Peyer's patch (tissue), 4 donors: ENCODE data around the gene MRPS35.

Experiments used
- POLR2A ChIP-seq, 2 donors: fragments of 450-650 bp; IDR thresholded peaks; one replicate each; pipeline ENCODE4 v1.5.1; 2017; ENCODE audit warnings: antibody characterized with exemption in 2 of 2, mild to moderate bottlenecking in 2 of 2, moderate library complexity in 2 of 2
- TF ChIP-seq, protein P1 (sequence below), 6 experiments: fragments of 450-650 bp in 4 of 6; fragments of 200-600 bp in 2 of 6; sonication (generic) in 1 of 6; IDR thresholded peaks; one replicate each; pipeline ENCODE4 v1.5.1; 2017 to 2019; ENCODE audit warnings: antibody characterized with exemption in 6 of 6, mild to moderate bottlenecking in 3 of 6, moderate library complexity in 1 of 6

GRCh38 chr12:27733052-27733656, 22.5 kb downstream of the MRPS35 start:
- TF ChIP-seq, protein P1, sequence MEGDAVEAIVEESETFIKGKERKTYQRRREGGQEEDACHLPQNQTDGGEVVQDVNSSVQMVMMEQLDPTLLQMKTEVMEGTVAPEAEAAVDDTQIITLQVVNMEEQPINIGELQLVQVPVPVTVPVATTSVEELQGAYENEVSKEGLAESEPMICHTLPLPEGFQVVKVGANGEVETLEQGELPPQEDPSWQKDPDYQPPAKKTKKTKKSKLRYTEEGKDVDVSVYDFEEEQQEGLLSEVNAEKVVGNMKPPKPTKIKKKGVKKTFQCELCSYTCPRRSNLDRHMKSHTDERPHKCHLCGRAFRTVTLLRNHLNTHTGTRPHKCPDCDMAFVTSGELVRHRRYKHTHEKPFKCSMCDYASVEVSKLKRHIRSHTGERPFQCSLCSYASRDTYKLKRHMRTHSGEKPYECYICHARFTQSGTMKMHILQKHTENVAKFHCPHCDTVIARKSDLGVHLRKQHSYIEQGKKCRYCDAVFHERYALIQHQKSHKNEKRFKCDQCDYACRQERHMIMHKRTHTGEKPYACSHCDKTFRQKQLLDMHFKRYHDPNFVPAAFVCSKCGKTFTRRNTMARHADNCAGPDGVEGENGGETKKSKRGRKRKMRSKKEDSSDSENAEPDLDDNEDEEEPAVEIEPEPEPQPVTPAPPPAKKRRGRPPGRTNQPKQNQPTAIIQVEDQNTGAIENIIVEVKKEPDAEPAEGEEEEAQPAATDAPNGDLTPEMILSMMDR (IDR thresholded peaks at IDR 0.05) = peak; percentile 42 to 96 (median 83)
- no peak for TF ChIP-seq POLR2A (IDR thresholded peaks at IDR 0.05)
